HUES64 (cell line): Measurements from ENCODE around the gene L3MBTL1.

Source experiments
- H3K27ac ChIP-seq: 2 replicates; pipeline ENCODE4 v1.7.0; 2013; ENCODE audit warnings: low read depth, low read length, inconsistent platforms
- H3K27me3 ChIP-seq: 2 replicates; pipeline ENCODE4 v1.6.1; 2013; ENCODE audit warnings: mild to moderate bottlenecking, low read length; ENCODE audit not compliant: insufficient read depth
- H3K36me3 ChIP-seq: 2 replicates; pipeline ENCODE4 v1.6.1; 2013; ENCODE audit warnings: mild to moderate bottlenecking, low read length; ENCODE audit not compliant: insufficient read depth
- H3K4me1 ChIP-seq: 2 replicates; pipeline ENCODE4 v1.6.1; 2013; ENCODE audit warnings: mild to moderate bottlenecking, low read length, moderate library complexity; ENCODE audit not compliant: insufficient read depth
- H3K4me3 ChIP-seq: 2 replicates; pipeline ENCODE4 v1.5.1; 2013; ENCODE audit warnings: mild to moderate bottlenecking, low read length, moderate library complexity
- H3K9ac ChIP-seq: 2 replicates; pipeline ENCODE4 v1.6.1; 2013; ENCODE audit warnings: mild to moderate bottlenecking, low read depth, low read length
- H3K9me3 ChIP-seq: 2 replicates; pipeline ENCODE4 v1.6.1; 2013; ENCODE audit warnings: low read depth, low read length; ENCODE audit not compliant: insufficient read depth
- WGBS: fragments of 150-250, 120-280 bp; methylation state at CpG from one replicate; pipeline ENCODE4 v1.1.7; 2013; ENCODE audit warnings: missing lambda C conversion rate; 5-methylcytosine and 5-hydroxymethylcytosine counted together

Gene L3MBTL1

GRCh38 chr20:43529051-43529450 lies 21.6 kb downstream of the L3MBTL1 start:
- Histone ChIP-seq H3K27ac (no peak overlapping the region), H3K36me3 (peaks cover 11% of the 10 kb centered on the region), H3K27me3 (no peaks in the 10 kb centered on the region), H3K9ac (no peak overlapping the region), H3K4me3 (no peak overlapping the region), H3K9me3 (no peaks in the 10 kb centered on the region), H3K4me1 (no peaks in the 10 kb centered on the region)
- WGBS, result 90% methylated on average over 5 of the region's 5 CpGs

- no peak overlapping the region for H3K9ac ChIP-seq
- H3K27me3 ChIP-seq, result no peaks in the 10 kb centered on the region
- no peaks in the 10 kb centered on the region for H3K4me1 ChIP-seq
- no peak overlapping the region for H3K4me3 ChIP-seq
- H3K9me3 ChIP-seq, result no peaks in the 10 kb centered on the region
- H3K27ac ChIP-seq, result no peak overlapping the region
- WGBS, result 91% methylated on average over 3 of the region's 3 CpGs
- H3K36me3 ChIP-seq, result peaks cover 11% of the 10 kb centered on the region
Observed at GRCh38 chr20:43529457-43530153, 22.1 kb downstream of the L3MBTL1 start.

- H3K4me1 ChIP-seq, result no peaks in the 10 kb centered on the region
- peaks cover 20% of the 10 kb centered on the region for H3K36me3 ChIP-seq
- no peaks in the 10 kb centered on the region for H3K9me3 ChIP-seq
- no peak overlapping the region for H3K4me3 ChIP-seq
- H3K9ac ChIP-seq, result no peak overlapping the region
- 93% methylated on average over 14 of the region's 14 CpGs for WGBS
- no peak overlapping the region for H3K27ac ChIP-seq
- H3K27me3 ChIP-seq, result no peaks in the 10 kb centered on the region
Observed at GRCh38 chr20:43530321-43531090, 23.0 kb downstream of the L3MBTL1 start.

GRCh38 chr20:43531091-43531443 lies 23.6 kb downstream of the L3MBTL1 start:
- Histone ChIP-seq H3K9ac (no peak overlapping the region), H3K27me3 (no peaks in the 10 kb centered on the region), H3K36me3 (peaks cover 22% of the 10 kb centered on the region)

GRCh38 chr20:43532416-43533055 lies 25.0 kb downstream of the L3MBTL1 start:
- H3K4me3 ChIP-seq, result no peak overlapping the region

More at GRCh38 chr20:43531091-43531443, 23.6 kb downstream of the L3MBTL1 start:
- no peaks in the 10 kb centered on the region for H3K4me1 ChIP-seq
- H3K27ac ChIP-seq, result no peak overlapping the region
- no peak overlapping the region for H3K4me3 ChIP-seq
- H3K9me3 ChIP-seq, result no peaks in the 10 kb centered on the region

GRCh38 chr20:43533060-43533459 lies 25.6 kb downstream of the L3MBTL1 start:
- Histone ChIP-seq H3K4me1 (no peaks in the 10 kb centered on the region), H3K4me3 (no peak overlapping the region), H3K27me3 (no peaks in the 10 kb centered on the region), H3K27ac (no peak overlapping the region), H3K36me3 (peaks cover 28% of the 10 kb centered on the region), H3K9ac (no peak overlapping the region), H3K9me3 (no peaks in the 10 kb centered on the region)

More at GRCh38 chr20:43532416-43533055, 25.0 kb downstream of the L3MBTL1 start:
- H3K27me3 ChIP-seq, result no peaks in the 10 kb centered on the region
- WGBS, result 98% methylated on average over 8 of the region's 9 CpGs
- no peaks in the 10 kb centered on the region for H3K9me3 ChIP-seq
- H3K9ac ChIP-seq, result no peak overlapping the region
- H3K27ac ChIP-seq, result no peak overlapping the region
- peaks cover 28% of the 10 kb centered on the region for H3K36me3 ChIP-seq
- no peaks in the 10 kb centered on the region for H3K4me1 ChIP-seq

- H3K27me3 ChIP-seq, result no peaks in the 10 kb centered on the region
- no peak overlapping the region for H3K9ac ChIP-seq
- H3K4me1 ChIP-seq, result no peaks in the 10 kb centered on the region
- peaks cover 27% of the 10 kb centered on the region for H3K36me3 ChIP-seq
- WGBS, result 98% methylated on average over 7 of the region's 7 CpGs
- H3K27ac ChIP-seq, result no peak overlapping the region
- H3K4me3 ChIP-seq, result no peak overlapping the region
- no peaks in the 10 kb centered on the region for H3K9me3 ChIP-seq
Observed at GRCh38 chr20:43534016-43534415, 26.5 kb downstream of the L3MBTL1 start.

- H3K4me1 ChIP-seq, result no peaks in the 10 kb centered on the region
- peaks cover 23% of the 10 kb centered on the region for H3K36me3 ChIP-seq
- H3K9ac ChIP-seq, result no peak overlapping the region
- H3K27ac ChIP-seq, result no peak overlapping the region
- no peaks in the 10 kb centered on the region for H3K9me3 ChIP-seq
- 97% methylated on average over 8 of the region's 8 CpGs for WGBS
- H3K4me3 ChIP-seq, result no peak overlapping the region
- no peaks in the 10 kb centered on the region for H3K27me3 ChIP-seq
Observed at GRCh38 chr20:43534791-43535350, 27.4 kb downstream of the L3MBTL1 start.

- 94% methylated on average over 7 of the region's 7 CpGs for WGBS
- H3K4me1 ChIP-seq, result no peaks in the 10 kb centered on the region
- H3K4me3 ChIP-seq, result no peak overlapping the region
Observed at GRCh38 chr20:43535370-43536004, 28.0 kb downstream of the L3MBTL1 start.

GRCh38 chr20:43536041-43536816 lies 28.7 kb downstream of the L3MBTL1 start:
- no peak overlapping the region for H3K27ac ChIP-seq
- no peak overlapping the region for H3K9ac ChIP-seq
- H3K36me3 ChIP-seq, result peaks cover 26% of the 10 kb centered on the region
- no peaks in the 10 kb centered on the region for H3K9me3 ChIP-seq
- H3K27me3 ChIP-seq, result no peaks in the 10 kb centered on the region
- H3K4me1 ChIP-seq, result no peaks in the 10 kb centered on the region
- WGBS, result 94% methylated on average over 19 of the region's 19 CpGs
- H3K4me3 ChIP-seq, result no peak overlapping the region

More at GRCh38 chr20:43535370-43536004, 28.0 kb downstream of the L3MBTL1 start:
- no peaks in the 10 kb centered on the region for H3K27me3 ChIP-seq
- H3K9me3 ChIP-seq, result no peaks in the 10 kb centered on the region
- no peak overlapping the region for H3K27ac ChIP-seq
- H3K36me3 ChIP-seq, result peaks cover 22% of the 10 kb centered on the region
- no peak overlapping the region for H3K9ac ChIP-seq
